ENCODE results near the gene DCLK1. TPM values are rescaled to one million over a fixed set of nuclear protein-coding genes. Genes with fewer than 3 reads are reported as not detected.

Gene DCLK1
- total RNA-seq, 2 experiments from 2014 or later, result not detected

DNA sequence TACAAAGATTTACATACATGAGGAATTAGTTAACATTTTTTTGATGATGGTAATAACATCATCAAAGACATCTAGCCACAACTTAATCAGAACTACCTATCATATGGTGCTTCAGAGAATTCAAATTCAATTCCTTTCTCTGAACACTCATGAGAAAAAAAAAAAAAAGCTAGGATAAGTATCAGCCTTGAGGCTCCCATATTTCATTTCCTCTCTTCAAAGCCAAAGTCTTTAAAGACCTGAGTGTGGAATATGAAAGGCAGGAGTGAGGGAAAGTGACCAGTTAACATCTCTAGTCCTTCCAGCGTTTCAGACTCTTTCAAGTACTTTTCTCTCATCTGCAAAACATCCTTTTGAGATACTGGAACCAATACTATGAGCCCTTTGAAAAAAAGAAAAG, 137.5 kb downstream of the DCLK1 start:
- ChIA-PET CTCF (interaction anchor here (0.9 to 1.5 kb wide), 2 partner anchors 14 to 16 kb away, joined by 3 to 4 read pairs; no protein-coding TSS in a partner anchor), POLR2A (no interaction called here)
- H3K27ac Mint-ChIP-seq, result no peak overlapping the region
- intact Hi-C loops (cut with micrococcal nuclease), result no loop called here
- TF ChIP-seq, protein P1, sequence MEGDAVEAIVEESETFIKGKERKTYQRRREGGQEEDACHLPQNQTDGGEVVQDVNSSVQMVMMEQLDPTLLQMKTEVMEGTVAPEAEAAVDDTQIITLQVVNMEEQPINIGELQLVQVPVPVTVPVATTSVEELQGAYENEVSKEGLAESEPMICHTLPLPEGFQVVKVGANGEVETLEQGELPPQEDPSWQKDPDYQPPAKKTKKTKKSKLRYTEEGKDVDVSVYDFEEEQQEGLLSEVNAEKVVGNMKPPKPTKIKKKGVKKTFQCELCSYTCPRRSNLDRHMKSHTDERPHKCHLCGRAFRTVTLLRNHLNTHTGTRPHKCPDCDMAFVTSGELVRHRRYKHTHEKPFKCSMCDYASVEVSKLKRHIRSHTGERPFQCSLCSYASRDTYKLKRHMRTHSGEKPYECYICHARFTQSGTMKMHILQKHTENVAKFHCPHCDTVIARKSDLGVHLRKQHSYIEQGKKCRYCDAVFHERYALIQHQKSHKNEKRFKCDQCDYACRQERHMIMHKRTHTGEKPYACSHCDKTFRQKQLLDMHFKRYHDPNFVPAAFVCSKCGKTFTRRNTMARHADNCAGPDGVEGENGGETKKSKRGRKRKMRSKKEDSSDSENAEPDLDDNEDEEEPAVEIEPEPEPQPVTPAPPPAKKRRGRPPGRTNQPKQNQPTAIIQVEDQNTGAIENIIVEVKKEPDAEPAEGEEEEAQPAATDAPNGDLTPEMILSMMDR (IDR thresholded peaks at IDR 0.05), result no peak
- H3K4me1 Mint-ChIP-seq (ENCODE audit: low read depth), result no peaks in the 10 kb centered on the region
- no peaks in the 10 kb centered on the region for H3K36me3 Mint-ChIP-seq (ENCODE audit: low read depth)
- no peak for ATAC-seq
- H3K27me3 Mint-ChIP-seq, result no peaks in the 10 kb centered on the region
- no peak overlapping the region for H3K4me3 Mint-ChIP-seq
- DNase-seq, result no peak
- H3K9me3 Mint-ChIP-seq, result no peaks in the 10 kb centered on the region

DNA sequence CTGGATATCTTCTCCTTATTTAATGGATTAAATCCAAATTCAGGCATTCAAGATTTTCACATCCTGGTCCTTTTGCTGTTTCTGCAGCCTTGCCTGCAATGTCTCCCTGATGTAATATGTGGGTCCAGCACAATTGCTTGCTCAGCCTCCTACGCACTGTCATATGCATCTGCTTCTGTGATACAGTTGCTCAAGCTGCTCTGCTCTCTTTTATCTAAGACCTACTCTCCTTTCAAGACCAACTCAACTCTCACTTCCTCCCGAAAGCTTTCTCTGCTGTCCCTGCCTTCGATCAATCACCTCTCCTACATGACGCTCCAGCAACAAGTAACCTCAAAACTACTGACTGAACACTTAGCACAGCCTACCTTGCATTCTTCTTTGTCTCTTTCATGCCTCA, 138.2 kb downstream of the DCLK1 start:
- TF ChIP-seq, protein P1 (IDR thresholded peaks at IDR 0.05), result no peak
- intact Hi-C loops (cut with micrococcal nuclease), result no loop called here
- ChIA-PET CTCF (no interaction called here), POLR2A (no interaction called here)
- H3K36me3 Mint-ChIP-seq (ENCODE audit: low read depth), result no peaks in the 10 kb centered on the region
- no peaks in the 10 kb centered on the region for H3K27me3 Mint-ChIP-seq
- no peak for ATAC-seq
- DNase-seq, result no peak
- no peak overlapping the region for H3K27ac Mint-ChIP-seq
- no peaks in the 10 kb centered on the region for H3K9me3 Mint-ChIP-seq
- H3K4me1 Mint-ChIP-seq (ENCODE audit: low read depth), result no peaks in the 10 kb centered on the region
- H3K4me3 Mint-ChIP-seq, result no peak overlapping the region

DNA sequence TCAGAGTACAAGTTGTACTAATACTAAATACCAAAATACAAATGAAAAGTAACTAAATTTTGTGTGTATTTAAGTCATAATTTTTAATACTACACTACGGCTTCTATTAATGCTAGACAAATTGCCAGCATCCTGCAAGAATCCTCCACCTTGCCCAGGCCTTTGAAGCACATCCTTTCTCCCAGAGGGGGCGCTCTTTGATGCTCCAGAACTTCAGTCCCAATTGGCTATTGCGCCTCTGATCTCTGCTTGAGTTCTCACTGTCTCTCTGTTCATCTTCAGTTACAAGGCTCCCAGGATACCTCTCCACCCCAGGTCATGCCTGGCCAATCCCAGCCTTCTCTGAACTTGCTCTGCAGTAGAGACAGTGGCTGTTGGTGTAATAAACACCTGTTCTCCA, 141.0 kb downstream of the DCLK1 start:
- Mint-ChIP-seq H3K4me1 (ENCODE audit: low read depth) (no peaks in the 10 kb centered on the region), H3K36me3 (ENCODE audit: low read depth) (no peaks in the 10 kb centered on the region), H3K4me3 (no peak overlapping the region), H3K27me3 (no peaks in the 10 kb centered on the region), H3K9me3 (no peaks in the 10 kb centered on the region), H3K27ac (no peak overlapping the region)
- TF ChIP-seq, protein P1 (IDR thresholded peaks at IDR 0.05), result no peak
- CTCF ChIA-PET, result no interaction called here
- POLR2A ChIA-PET, result no interaction called here
- no peak for DNase-seq
- intact Hi-C loops (cut with micrococcal nuclease), result no loop called here
- ATAC-seq, result no peak

DNA sequence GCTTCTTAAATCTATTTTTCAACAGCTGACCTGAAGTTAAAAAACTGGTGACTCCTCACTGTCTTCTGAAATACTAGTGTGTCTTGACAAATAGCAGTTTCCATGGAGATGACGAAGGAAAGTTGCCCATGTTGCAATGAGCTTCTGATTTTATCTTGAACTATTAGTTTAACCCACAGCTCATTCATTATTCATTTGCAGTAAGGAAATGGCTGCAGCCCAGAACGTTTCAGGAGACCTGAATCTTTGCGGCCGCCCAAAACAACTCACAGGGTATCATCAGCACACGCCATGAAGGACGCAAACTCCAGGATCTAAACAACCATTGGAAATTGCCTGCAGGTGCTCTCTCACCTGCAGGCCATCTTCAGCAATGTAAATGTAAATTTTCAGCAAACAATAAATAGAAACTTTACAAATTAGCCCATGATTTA, 142.5 kb downstream of the DCLK1 start:
- ChIA-PET POLR2A (no interaction called here), CTCF (no interaction called here)
- no peaks in the 10 kb centered on the region for H3K9me3 Mint-ChIP-seq
- no peaks in the 10 kb centered on the region for H3K36me3 Mint-ChIP-seq (ENCODE audit: low read depth)
- no peak overlapping the region for H3K27ac Mint-ChIP-seq
- DNase-seq (no peak), ATAC-seq (no peak)
- no peak overlapping the region for H3K4me3 Mint-ChIP-seq
- H3K4me1 Mint-ChIP-seq (ENCODE audit: low read depth), result no peaks in the 10 kb centered on the region
- TF ChIP-seq, protein P1 (IDR thresholded peaks at IDR 0.05), result no peak
- intact Hi-C loops (cut with micrococcal nuclease), result no loop called here
- H3K27me3 Mint-ChIP-seq, result no peaks in the 10 kb centered on the region

DNA sequence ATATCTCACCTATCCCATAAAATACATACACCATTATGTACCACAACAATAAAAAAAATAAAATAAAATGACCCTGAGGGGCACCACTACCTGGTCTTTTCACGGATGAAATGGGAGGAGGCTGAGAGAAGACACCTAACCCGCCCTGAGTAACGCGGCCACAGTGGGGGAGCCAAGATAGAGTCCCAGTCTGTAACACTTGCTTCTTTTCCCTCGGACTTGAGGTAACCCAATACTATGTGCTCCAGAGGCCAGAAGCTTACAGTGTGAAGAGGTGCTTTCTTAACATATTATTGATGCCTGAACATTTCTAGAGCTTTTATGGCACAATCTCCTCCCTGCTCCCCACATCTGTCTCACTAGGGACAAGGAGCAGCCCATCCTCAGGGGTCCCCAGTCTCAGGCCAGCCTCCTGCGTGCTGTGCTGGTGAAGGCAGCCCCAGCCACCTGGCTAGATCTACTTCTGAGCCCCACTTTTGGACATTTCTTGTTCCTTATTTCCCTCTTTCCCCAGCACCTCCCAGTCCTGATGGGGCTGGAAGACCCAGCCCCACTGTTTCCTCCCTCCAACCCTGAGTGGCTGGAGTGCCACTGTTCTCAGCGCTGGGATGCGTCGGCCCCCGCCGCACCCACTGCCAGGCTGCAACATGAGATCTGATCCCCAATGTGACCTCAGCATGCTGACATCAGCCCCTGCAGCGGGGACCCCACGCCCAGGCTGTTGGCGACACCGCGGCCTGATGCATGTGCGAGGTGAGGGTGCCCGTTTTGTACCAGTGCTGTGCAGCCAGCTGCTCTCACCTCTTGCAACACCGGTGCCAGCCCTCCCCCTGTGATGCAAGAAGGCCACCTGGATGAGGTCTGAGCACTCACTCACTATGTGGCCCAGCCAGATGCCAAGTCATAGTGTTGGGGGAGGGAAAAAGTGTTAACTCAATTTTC, 143.3 kb downstream of the DCLK1 start:
- ChIA-PET CTCF (no interaction called here), POLR2A (interaction anchor here (0.6 kb wide), 1 partner anchor 231 kb away, joined by 3 read pairs; no protein-coding TSS in a partner anchor)
- TF ChIP-seq, protein P1 (IDR thresholded peaks at IDR 0.05), result no peak
- ATAC-seq, result no peak
- Mint-ChIP-seq H3K4me3 (no peak overlapping the region), H3K27ac (no peak overlapping the region), H3K4me1 (ENCODE audit: low read depth) (no peaks in the 10 kb centered on the region), H3K27me3 (no peaks in the 10 kb centered on the region), H3K36me3 (ENCODE audit: low read depth) (no peaks in the 10 kb centered on the region), H3K9me3 (no peaks in the 10 kb centered on the region)
- intact Hi-C loops (cut with micrococcal nuclease), result no loop called here
- no peak for DNase-seq

Measured in activated CD8-positive, alpha-beta T cell treated with anti-CD3 and anti-CD28 coated beads for 36 hours (primary cell).